HEK293T (cell line): ENCODE results near the gene TRIL.

ENCODE experiments used
- ARNT ChIP-seq: fragments of 450-650 bp; IDR thresholded peaks from 2 replicates; pipeline ENCODE4 v1.6.1; 2017; ENCODE audit warnings: mild to moderate bottlenecking
- BHLHE40 ChIP-seq: fragments of 450-650 bp; IDR thresholded peaks from 2 replicates; pipeline ENCODE4 v1.6.1; 2016; ENCODE audit warnings: mild to moderate bottlenecking, moderate library complexity, borderline replicate concordance
- CTBP1 ChIP-seq: fragments of 450-650 bp; IDR thresholded peaks from 2 replicates; pipeline ENCODE4 v1.6.1; 2016; ENCODE audit warnings: borderline replicate concordance
- ELF4 ChIP-seq: fragments of 450-650 bp; IDR thresholded peaks from 2 replicates; pipeline ENCODE4 v1.6.1; 2017; ENCODE audit warnings: antibody characterized with exemption
- FOXM1 ChIP-seq: fragments of 450-650 bp; IDR thresholded peaks from 2 replicates; pipeline ENCODE4 v1.6.1; 2017; ENCODE audit warnings: mild to moderate bottlenecking, borderline replicate concordance
- L3MBTL2 ChIP-seq: fragments of 450-650 bp; conservative IDR thresholded peaks from 2 replicates; pipeline ENCODE4 v1.6.1; 2016; ENCODE audit warnings: mild to moderate bottlenecking
- NFRKB ChIP-seq: fragments of 450-650 bp; IDR thresholded peaks from 2 replicates; pipeline ENCODE4 v1.6.1; 2016; ENCODE audit warnings: mild to moderate bottlenecking, moderate library complexity
- PKNOX1 ChIP-seq: fragments of 450-650 bp; IDR thresholded peaks from 2 replicates; pipeline ENCODE4 v1.6.1; 2016
- SP1 ChIP-seq: fragments of 450-650 bp; IDR thresholded peaks from 2 replicates; pipeline ENCODE4 v1.6.1; 2017
- SUZ12 ChIP-seq: fragments of 450-650 bp; IDR thresholded peaks from 2 replicates; pipeline ENCODE4 v1.6.1; 2016; ENCODE audit warnings: mild to moderate bottlenecking

GRCh38 chr7:28986765-28987110 is 28.6 kb upstream of the TRIL start:
- no peak for TF ChIP-seq FOXM1
- TF ChIP-seq ELF4, result no peak
- TF ChIP-seq NFRKB, result no peak
- TF ChIP-seq SUZ12, result no peak
- no peak for TF ChIP-seq PKNOX1
- no peak for TF ChIP-seq BHLHE40
- TF ChIP-seq L3MBTL2, result no peak
- no peak for TF ChIP-seq CTBP1
- no peak for TF ChIP-seq SP1
- TF ChIP-seq ARNT, result no peak
